Karpas-422 (cell line): ENCODE data around the gene TERC. TPM values are rescaled to one million over a fixed set of nuclear protein-coding genes. Genes with fewer than 3 reads are reported as not detected.

ENCODE experiments used
- DNase-seq: peaks from one replicate; pipeline ENCODE4 v3.0.0-alpha.2; 2015
- H2AFZ ChIP-seq: fragments of 200-600 bp; sonication (generic); 2 replicates; pipeline ENCODE4 v1.6.1; 2014; ENCODE audit warnings: antibody characterized with exemption, low read length, mixed read lengths
- H3K27ac ChIP-seq: fragments of 200-600 bp; sonication (generic); 2 replicates; pipeline ENCODE4 v1.5.1; 2014; ENCODE audit warnings: mild to moderate bottlenecking, low read length, moderate library complexity
- H3K27me3 ChIP-seq: fragments of 200-600 bp; sonication (generic); 2 replicates; pipeline ENCODE4 v1.6.1; 2014; ENCODE audit warnings: low read length, mixed read lengths
- H3K36me3 ChIP-seq: fragments of 200-600 bp; sonication (generic); 2 replicates; pipeline ENCODE4 v1.6.1; 2014; ENCODE audit warnings: low read length, mixed read lengths; ENCODE audit not compliant: insufficient read depth
- H3K4me1 ChIP-seq: fragments of 200-600 bp; sonication (generic); 2 replicates; pipeline ENCODE4 v1.6.1; 2014; ENCODE audit warnings: mild to moderate bottlenecking, low read length, mixed read lengths
- H3K4me2 ChIP-seq: fragments of 200-600 bp; sonication (generic); 2 replicates; pipeline ENCODE4 v1.6.1; 2014; ENCODE audit warnings: low read length, low read depth, mild to moderate bottlenecking; ENCODE audit not compliant: poor library complexity, severe bottlenecking
- H3K4me3 ChIP-seq: fragments of 200-600 bp; sonication (generic); 2 replicates; pipeline ENCODE4 v1.5.1; 2014; ENCODE audit warnings: mild to moderate bottlenecking, antibody characterized with exemption, low read length, mixed read lengths
- H3K79me2 ChIP-seq: fragments of 200-600 bp; sonication (generic); 2 replicates; pipeline ENCODE4 v1.6.1; 2014; ENCODE audit warnings: mild to moderate bottlenecking, low read length, mixed read lengths
- H3K9ac ChIP-seq: fragments of 200-600 bp; sonication (generic); 2 replicates; pipeline ENCODE4 v1.6.0; 2014; ENCODE audit warnings: low read length
- H3K9me2 ChIP-seq: fragments of 200-600 bp; sonication (generic), shearing (Covaris generic); replicated peaks from 2 replicates; pipeline ENCODE4 v1.6.0; 2014; ENCODE audit warnings: mild to moderate bottlenecking, low read length, moderate library complexity; ENCODE audit not compliant: insufficient read depth
- H3K9me3 ChIP-seq: fragments of 300-700, 200-600 bp; sonication (generic); 2 replicates; pipeline ENCODE4 v1.6.1; 2014; ENCODE audit warnings: low read length, mixed read lengths
- H4K20me1 ChIP-seq: fragments of 200-600 bp; sonication (generic); 2 replicates; pipeline ENCODE4 v1.6.1; 2014; ENCODE audit warnings: mild to moderate bottlenecking, antibody characterized with exemption, low read length, low read depth; ENCODE audit not compliant: insufficient read depth
- total RNA-seq: library from RNA; depleted of rRNA; stranded (reverse); fragments of >200 nt; shearing (Covaris generic); gene quantifications from 2 replicates; pipeline ENCODE4 v1.2.3, GENCODE V29; 2014; ENCODE audit warnings: low replicate concordance; rRNA removed

Gene TERC
- 1,199 and 1,851 TPM in 2 replicates for total RNA-seq

GRCh38 chr3:169764882-169765612 is at the start of gene TERC:
Gene TERC, minus strand, starts transcription at chr3:169765060.
- Histone ChIP-seq H3K27ac (peak within 1 kb of the TSS; percentile 90), H2AFZ (0 out of 2 replicates have a peak within 1 kb of the TSS, but pooled peaks have one; percentile 23), H3K79me2 (no peaks in the 10 kb centered on the region), H3K4me3 (peak within 1 kb of the TSS; percentile 87), H3K4me1 (peaks cover 23% of the 10 kb centered on the region), H3K9me2 (no peaks in the 10 kb centered on the region), H3K9me3 (no peaks in the 10 kb centered on the region), H3K9ac (peak within 1 kb of the TSS; percentile 99), H3K36me3 (no peaks in the 10 kb centered on the region), H3K4me2 (peak within 1 kb of the TSS; percentile 99), H3K27me3 (no peaks in the 10 kb centered on the region), H4K20me1 (no peaks in the 10 kb centered on the region)
- peak; percentile 99 for DNase-seq

GRCh38 chr3:169813757-169814517 is 49.1 kb upstream of the TERC start:
- DNase-seq, result peak; percentile 95
- Histone ChIP-seq H3K4me3 (peak overlapping the region; percentile 81), H3K9me2 (no peaks in the 10 kb centered on the region), H3K4me1 (peaks cover 41% of the 10 kb centered on the region), H3K9me3 (peaks cover 6% of the 10 kb centered on the region), H3K79me2 (peaks cover 9% of the 10 kb centered on the region; the same call in 1 of the 2 replicates), H3K36me3 (no peaks in the 10 kb centered on the region), H2AFZ (peak overlapping the region; percentile 96), H3K4me2 (peak overlapping the region; percentile 84), H3K27ac (no peak overlapping the region), H3K27me3 (no peaks in the 10 kb centered on the region), H3K9ac (peak overlapping the region; percentile 89), H4K20me1 (no peaks in the 10 kb centered on the region)

- peak; percentile 57 for DNase-seq
- Histone ChIP-seq H3K27ac (peak overlapping the region; percentile 73), H3K4me1 (peaks cover 43% of the 10 kb centered on the region), H3K36me3 (no peaks in the 10 kb centered on the region), H4K20me1 (no peaks in the 10 kb centered on the region), H3K9me3 (peaks cover 6% of the 10 kb centered on the region), H3K79me2 (peaks cover 9% of the 10 kb centered on the region; the same call in 1 of the 2 replicates), H3K9me2 (no peaks in the 10 kb centered on the region), H3K27me3 (no peaks in the 10 kb centered on the region), H3K4me2 (peak overlapping the region; percentile 84), H2AFZ (peak overlapping the region; percentile 96), H3K4me3 (peak overlapping the region; percentile 81), H3K9ac (peak overlapping the region; percentile 89)
Measured at GRCh38 chr3:169813278-169813677, 48.4 kb upstream of the TERC start.

- Histone ChIP-seq H3K27me3 (no peaks in the 10 kb centered on the region), H4K20me1 (no peaks in the 10 kb centered on the region), H3K27ac (peak within 1 kb of the TSS; percentile 73), H3K9me3 (peaks cover 6% of the 10 kb centered on the region), H2AFZ (peak within 1 kb of the TSS; percentile 96), H3K79me2 (peaks cover 9% of the 10 kb centered on the region; the same call in 1 of the 2 replicates), H3K9me2 (no peaks in the 10 kb centered on the region), H3K4me3 (peak within 1 kb of the TSS; percentile 81), H3K9ac (peak within 1 kb of the TSS; percentile 89), H3K36me3 (no peaks in the 10 kb centered on the region), H3K4me1 (peaks cover 43% of the 10 kb centered on the region), H3K4me2 (peak within 1 kb of the TSS; percentile 84)
- DNase-seq, result peak; percentile 95
Measured at GRCh38 chr3:169812332-169813235, 47.7 kb upstream of the TERC start, which contains the start of the genes LRRC34 and LRRIQ4. Gene LRRC34, minus strand, starts transcription at chr3:169812904. Its CDS starts 356 bp downstream, at chr3:169812548. Gene LRRIQ4, plus strand, starts transcription at chr3:169812870. Its CDS starts 9,052 bp downstream, at chr3:169821922.

- peak overlapping the region; percentile 73 for H3K27ac ChIP-seq
- peak overlapping the region; percentile 89 for H3K9ac ChIP-seq
- peaks cover 43% of the 10 kb centered on the region for H3K4me1 ChIP-seq
- 0 out of 2 replicates have a peak, but pooled peaks cover 3% of the 10 kb centered on the region for H3K36me3 ChIP-seq
- peak overlapping the region; percentile 96 for H2AFZ ChIP-seq
- H4K20me1 ChIP-seq, result no peaks in the 10 kb centered on the region
- H3K79me2 ChIP-seq, result peaks cover 9% of the 10 kb centered on the region; the same call in 1 of the 2 replicates
- H3K9me3 ChIP-seq, result peaks cover 6% of the 10 kb centered on the region
- peak; percentile 80 for DNase-seq
- H3K27me3 ChIP-seq, result no peaks in the 10 kb centered on the region
- H3K4me2 ChIP-seq, result peak overlapping the region; percentile 84
- no peaks in the 10 kb centered on the region for H3K9me2 ChIP-seq
- H3K4me3 ChIP-seq, result peak overlapping the region; percentile 81
Measured at GRCh38 chr3:169811631-169812331, 46.9 kb upstream of the TERC start.

- no peak overlapping the region for H3K4me3 ChIP-seq
- H3K36me3 ChIP-seq, result 0 out of 2 replicates have a peak, but pooled peaks cover 3% of the 10 kb centered on the region
- H3K27me3 ChIP-seq, result no peaks in the 10 kb centered on the region
- H3K9ac ChIP-seq, result no peak overlapping the region
- H3K27ac ChIP-seq, result no peak overlapping the region
- H3K9me2 ChIP-seq, result no peaks in the 10 kb centered on the region
- H3K4me1 ChIP-seq, result peaks cover 41% of the 10 kb centered on the region
- no peaks in the 10 kb centered on the region for H4K20me1 ChIP-seq
- no peaks in the 10 kb centered on the region for H3K9me3 ChIP-seq
- H3K79me2 ChIP-seq, result peaks cover 9% of the 10 kb centered on the region; the same call in 1 of the 2 replicates
- no peak overlapping the region for H3K4me2 ChIP-seq
- no peak overlapping the region for H2AFZ ChIP-seq
- DNase-seq, result peak; percentile 52
Measured at GRCh38 chr3:169809230-169809795, 44.5 kb upstream of the TERC start.

- H3K9me2 ChIP-seq, result no peaks in the 10 kb centered on the region
- H3K79me2 ChIP-seq, result no peaks in the 10 kb centered on the region
- H3K27me3 ChIP-seq, result no peaks in the 10 kb centered on the region
- no peak for DNase-seq
- 0 out of 2 replicates have a peak, but pooled peaks cover 3% of the 10 kb centered on the region for H3K36me3 ChIP-seq
- no peak overlapping the region for H3K4me3 ChIP-seq
- no peak overlapping the region for H3K4me2 ChIP-seq
- H3K9me3 ChIP-seq, result no peaks in the 10 kb centered on the region
- peaks cover 9% of the 10 kb centered on the region for H3K4me1 ChIP-seq
- H3K9ac ChIP-seq, result no peak overlapping the region
- H3K27ac ChIP-seq, result no peak overlapping the region
- no peak overlapping the region for H2AFZ ChIP-seq
- H4K20me1 ChIP-seq, result no peaks in the 10 kb centered on the region
Measured at GRCh38 chr3:169804681-169805080, 39.8 kb upstream of the TERC start.
